Natural killer cell (primary cell): ENCODE data around the gene KDM3B. TPM values are rescaled to one million over a fixed set of nuclear protein-coding genes. Genes with fewer than 3 reads are reported as not detected.

Experiments
- ATAC-seq, 3 donors: fragments of 150-1000 bp in 2 of 3; fragments of 200-7000 bp in 1 of 3; cut with Tn5 transposase; 1 replicate in 1 of 3; 2 replicates in 2 of 3; pipeline ENCODE4 v1.10.0; 2021; ENCODE audit warnings: mild to moderate bottlenecking in 2 of 3, moderate library complexity in 2 of 3
- DNase-seq, 2 donors: peaks; one replicate each; pipeline versions ENCODE4 v3.0.0 to v3.0.0-alpha.2; 2013 to 2021; ENCODE audit warnings: mixed read lengths in 1 of 2
- H3K27ac ChIP-seq: one replicate; pipeline ENCODE4 v1.5.1; 2013; ENCODE audit warnings: mild to moderate bottlenecking, low read length
- H3K27me3 ChIP-seq: one replicate; pipeline ENCODE4 v1.6.1; 2013; ENCODE audit warnings: low read length; ENCODE audit not compliant: control insufficient read depth, insufficient read depth
- H3K36me3 ChIP-seq: one replicate; pipeline ENCODE4 v1.6.1; 2013; ENCODE audit warnings: low read length; ENCODE audit not compliant: control insufficient read depth, insufficient read depth
- H3K4me1 ChIP-seq: one replicate; pipeline ENCODE4 v1.6.1; 2013; ENCODE audit warnings: low read length; ENCODE audit not compliant: control insufficient read depth, insufficient read depth
- H3K4me3 ChIP-seq: one replicate; pipeline ENCODE4 v1.5.1; 2013; ENCODE audit warnings: low read length
- H3K9me3 ChIP-seq: one replicate; pipeline ENCODE4 v1.6.1; 2013; ENCODE audit warnings: low read length; ENCODE audit not compliant: control insufficient read depth, insufficient read depth
- H3K27ac Mint-ChIP-seq, 2 donors: one replicate each; pipeline ENCODE4 v1.8.0; 2022; ENCODE audit warnings: mild to moderate bottlenecking in 2 of 2, mixed read lengths in 2 of 2, moderate library complexity in 1 of 2
- H3K27me3 Mint-ChIP-seq, 2 donors: one replicate each; pipeline ENCODE4 v1.8.0; 2022; ENCODE audit warnings: low read depth in 2 of 2, mixed read lengths in 2 of 2
- H3K36me3 Mint-ChIP-seq: one replicate; pipeline ENCODE4 v1.8.0; 2022; ENCODE audit warnings: mixed read lengths
- H3K4me1 Mint-ChIP-seq, 2 donors: one replicate each; pipeline ENCODE4 v1.8.0; 2022; ENCODE audit warnings: mixed read lengths in 2 of 2
- H3K4me3 Mint-ChIP-seq: one replicate; pipeline ENCODE4 v1.8.0; 2022; ENCODE audit warnings: mild to moderate bottlenecking, moderate library complexity, mixed read lengths
- H3K9me3 Mint-ChIP-seq, 2 donors: one replicate each; pipeline ENCODE4 v1.8.0; 2022; ENCODE audit warnings: mixed read lengths in 2 of 2
- CTCF ChIP-seq: fragments of 200-600 bp; IDR thresholded peaks from one replicate; pipeline ENCODE4 v1.8.0; 2022; ENCODE audit warnings: antibody characterized with exemption
- WGBS: methylation state at CpG from one replicate; pipeline ENCODE4 v1.1.7; 2013; ENCODE audit warnings: missing lambda C conversion rate; ENCODE audit not compliant: insufficient coverage; 5-methylcytosine and 5-hydroxymethylcytosine counted together
- intact Hi-C: fragments of 100-400 bp; cut with micrococcal nuclease; formaldehyde crosslinking; loops from one replicate; pipeline ENCODE4 v1.14.2; 2022
- total RNA-seq, 4 donors: library from RNA; stranded (reverse); fragments of 120-200 nt in 1 of 4; gene quantifications; one replicate each; pipeline versions ENCODE4 v1.2.3 to v1.2.4, GENCODE V29; 2013 to 2022

Gene KDM3B
- total RNA-seq = 10 to 100 TPM; 82.3 to 87.1 (median 82.3) TPM
- total RNA-seq (2013) = 77.5 TPM

- peak within 1 kb of the TSS; percentile 94 to 97 for H3K27ac Mint-ChIP-seq
- Histone ChIP-seq H3K4me1 (peaks cover 18% of the 10 kb centered on the region), H3K36me3 (peaks cover 6% of the 10 kb centered on the region), H3K27me3 (no peaks in the 10 kb centered on the region), H3K4me3 (peak within 1 kb of the TSS; percentile 97), H3K27ac (peak within 1 kb of the TSS; percentile 97), H3K9me3 (peaks cover 3% of the 10 kb centered on the region)
- H3K4me3 Mint-ChIP-seq = peak within 1 kb of the TSS; percentile 95
- ATAC-seq = peak; percentile 86 to 98 (median 87)
- peaks cover 7% of the 10 kb centered on the region for H3K36me3 Mint-ChIP-seq
- peaks cover 44 to 45% of the 10 kb centered on the region in 2 donors for H3K4me1 Mint-ChIP-seq
- 9% methylated on average over 29 of the region's 30 CpGs for WGBS
- intact Hi-C loops = loop anchor here (2.0 to 5.0 kb wide), 3 partner anchors 13 to 191 kb away; partner anchors contain the start of genes BRD8, ETF1, FAM53C and KIF20A
- peaks cover 0 to 5% of the 10 kb centered on the region in 2 donors for H3K9me3 Mint-ChIP-seq
- DNase-seq = peak; percentile 95 to 98
- TF ChIP-seq CTCF = peak; percentile 98
- no peaks in the 10 kb centered on the region for H3K27me3 Mint-ChIP-seq
Observed at GRCh38 chr5:138352071-138352721, at the start of gene KDM3B. Gene KDM3B (plus strand): TSS chr5:138352685. CDS start chr5:138352796, 111 bp downstream.

- H3K27me3 Mint-ChIP-seq = no peaks in the 10 kb centered on the region
- no peak overlapping the region for H3K4me3 Mint-ChIP-seq
- no peaks in the 10 kb centered on the region for H3K9me3 Mint-ChIP-seq
- H3K9me3 ChIP-seq = no peaks in the 10 kb centered on the region
- DNase-seq (no peak), ATAC-seq (no peak)
- no peak overlapping the region for H3K4me3 ChIP-seq
- no peak overlapping the region for H3K27ac ChIP-seq
- WGBS = 96% methylated on average over 6 of the region's 6 CpGs
- H3K4me1 ChIP-seq = no peaks in the 10 kb centered on the region
- intact Hi-C loops = no loop called here
- no peak overlapping the region for H3K27ac Mint-ChIP-seq
- no peaks in the 10 kb centered on the region for H3K36me3 Mint-ChIP-seq
- no peaks in the 10 kb centered on the region for H3K4me1 Mint-ChIP-seq
- H3K36me3 ChIP-seq = no peaks in the 10 kb centered on the region
- H3K27me3 ChIP-seq = no peaks in the 10 kb centered on the region
- no peak for TF ChIP-seq CTCF
Observed at GRCh38 chr5:138303372-138303771, 49.1 kb upstream of the KDM3B start.

GRCh38 chr5:138305797-138306196, 46.7 kb upstream of the KDM3B start:
- no peak overlapping the region for H3K27ac Mint-ChIP-seq
- peak in 1 of 2 donors; percentile 19 for DNase-seq

More at GRCh38 chr5:138305797-138306196, 46.7 kb upstream of the KDM3B start:
- TF ChIP-seq CTCF = no peak
- H3K9me3 ChIP-seq = no peaks in the 10 kb centered on the region
- intact Hi-C loops = no loop called here
- WGBS = 35% methylated on average over 1 of the region's 1 CpG
- H3K4me1 ChIP-seq = no peaks in the 10 kb centered on the region
- no peaks in the 10 kb centered on the region for H3K36me3 Mint-ChIP-seq
- H3K27me3 Mint-ChIP-seq = no peaks in the 10 kb centered on the region
- H3K36me3 ChIP-seq = no peaks in the 10 kb centered on the region
- H3K4me3 ChIP-seq = no peak overlapping the region
- H3K4me3 Mint-ChIP-seq = no peak overlapping the region
- H3K4me1 Mint-ChIP-seq = no peaks in the 10 kb centered on the region
- no peaks in the 10 kb centered on the region for H3K9me3 Mint-ChIP-seq
- no peaks in the 10 kb centered on the region for H3K27me3 ChIP-seq
- ATAC-seq = no peak
- H3K27ac ChIP-seq = no peak overlapping the region
